ENCODE data around the gene CALHM1. TPM values are rescaled to one million over a fixed set of nuclear protein-coding genes. Genes with fewer than 3 reads are reported as not detected.

Gene CALHM1
- total RNA-seq, 4 donors from 2014 or later, result not detected

DNA sequence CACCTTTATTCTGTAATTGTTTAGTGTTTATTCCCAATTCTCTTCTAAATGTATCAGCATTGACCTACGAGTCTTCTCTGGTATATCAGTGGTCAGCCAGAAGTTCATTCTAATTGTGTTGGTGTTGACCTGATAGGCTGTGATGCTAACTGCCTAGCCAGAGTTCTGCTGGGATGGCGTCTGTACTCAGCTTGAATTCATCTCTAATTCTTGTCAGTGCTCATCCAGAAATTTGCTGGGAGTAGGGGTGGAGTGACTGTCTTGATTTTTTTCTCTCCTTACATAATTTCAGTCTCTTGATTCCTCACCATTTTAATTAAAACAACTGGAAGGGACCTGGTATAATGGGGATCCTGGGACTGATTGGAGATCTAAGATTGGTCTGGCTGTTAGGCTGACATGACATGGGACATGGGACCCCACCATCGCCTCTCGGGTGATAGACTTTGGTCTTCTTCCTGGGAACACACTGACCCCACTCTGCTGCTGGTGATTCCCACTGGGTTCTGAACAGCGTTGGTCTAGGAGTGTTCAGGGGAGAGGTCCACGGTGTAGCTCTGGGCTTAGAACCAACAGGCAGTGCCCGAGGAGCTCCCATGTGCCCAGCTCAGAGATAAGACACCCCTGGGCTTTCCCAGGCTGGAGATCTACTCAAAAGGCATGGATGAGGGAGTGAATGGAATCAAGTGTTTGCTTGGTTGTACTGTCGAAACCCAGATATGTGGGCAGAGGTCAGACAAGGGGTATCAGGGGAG is 38.6 kb upstream of the CALHM1 start:
- H3K27ac ChIP-seq, result no peak overlapping the region
- 79 to 81% methylated on average over 8 of the region's 8 CpGs for WGBS, 2 donors
- no peak for DNase-seq (ENCODE audit: low spot score in 2 of 2)

DNA sequence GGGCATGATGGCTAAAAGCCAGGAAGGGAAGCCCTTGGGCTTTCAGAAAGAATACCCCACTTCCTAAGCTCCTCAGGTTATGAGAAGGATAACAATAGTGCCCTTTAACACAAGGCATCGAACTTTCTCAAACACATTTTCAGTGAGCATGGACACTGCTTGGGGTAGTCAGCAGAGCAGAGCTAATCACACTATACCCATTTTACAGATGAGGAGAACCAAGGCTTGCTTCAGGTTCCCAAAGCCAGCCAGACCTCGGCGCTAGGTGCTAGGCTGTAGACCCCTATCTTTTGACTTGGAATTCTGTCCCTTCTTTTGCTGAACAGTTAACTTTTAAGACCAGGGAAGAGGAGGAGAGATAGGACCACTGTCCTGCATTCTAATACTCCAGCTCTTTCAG is 36.6 kb upstream of the CALHM1 start:
- Histone ChIP-seq H3K4me1 (peaks cover 0 to 30% (median 11%) of the 10 kb centered on the region in 4 donors), H3K27me3 (peaks cover 0 to 54% of the 10 kb centered on the region in 2 donors), H3K9me3 (no peaks in the 10 kb centered on the region), H3K36me3 (no peaks in the 10 kb centered on the region), H3K27ac (no peak overlapping the region), H3K4me3 (no peak overlapping the region)
- 79 to 84% methylated on average over 3 of the region's 3 CpGs for WGBS, 2 donors
- no peak for DNase-seq (ENCODE audit: low spot score in 2 of 2)
- TF ChIP-seq, protein P1, sequence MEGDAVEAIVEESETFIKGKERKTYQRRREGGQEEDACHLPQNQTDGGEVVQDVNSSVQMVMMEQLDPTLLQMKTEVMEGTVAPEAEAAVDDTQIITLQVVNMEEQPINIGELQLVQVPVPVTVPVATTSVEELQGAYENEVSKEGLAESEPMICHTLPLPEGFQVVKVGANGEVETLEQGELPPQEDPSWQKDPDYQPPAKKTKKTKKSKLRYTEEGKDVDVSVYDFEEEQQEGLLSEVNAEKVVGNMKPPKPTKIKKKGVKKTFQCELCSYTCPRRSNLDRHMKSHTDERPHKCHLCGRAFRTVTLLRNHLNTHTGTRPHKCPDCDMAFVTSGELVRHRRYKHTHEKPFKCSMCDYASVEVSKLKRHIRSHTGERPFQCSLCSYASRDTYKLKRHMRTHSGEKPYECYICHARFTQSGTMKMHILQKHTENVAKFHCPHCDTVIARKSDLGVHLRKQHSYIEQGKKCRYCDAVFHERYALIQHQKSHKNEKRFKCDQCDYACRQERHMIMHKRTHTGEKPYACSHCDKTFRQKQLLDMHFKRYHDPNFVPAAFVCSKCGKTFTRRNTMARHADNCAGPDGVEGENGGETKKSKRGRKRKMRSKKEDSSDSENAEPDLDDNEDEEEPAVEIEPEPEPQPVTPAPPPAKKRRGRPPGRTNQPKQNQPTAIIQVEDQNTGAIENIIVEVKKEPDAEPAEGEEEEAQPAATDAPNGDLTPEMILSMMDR (IDR thresholded peaks at IDR 0.05), result no peak
- TF ChIP-seq POLR2A (IDR thresholded peaks at IDR 0.05) (no peak), EP300 (IDR thresholded peaks at IDR 0.05) (no peak)

More for the DNA sequence above, 38.6 kb upstream of the CALHM1 start:
- no peak overlapping the region for H3K4me3 ChIP-seq
- H3K36me3 ChIP-seq, result no peaks in the 10 kb centered on the region
- TF ChIP-seq POLR2A (IDR thresholded peaks at IDR 0.05) (no peak), EP300 (IDR thresholded peaks at IDR 0.05) (no peak)
- H3K9me3 ChIP-seq, result no peaks in the 10 kb centered on the region
- peaks cover 0 to 53% of the 10 kb centered on the region in 2 donors for H3K27me3 ChIP-seq
- peaks cover 0 to 25% (median 11%) of the 10 kb centered on the region in 4 donors for H3K4me1 ChIP-seq

DNA sequence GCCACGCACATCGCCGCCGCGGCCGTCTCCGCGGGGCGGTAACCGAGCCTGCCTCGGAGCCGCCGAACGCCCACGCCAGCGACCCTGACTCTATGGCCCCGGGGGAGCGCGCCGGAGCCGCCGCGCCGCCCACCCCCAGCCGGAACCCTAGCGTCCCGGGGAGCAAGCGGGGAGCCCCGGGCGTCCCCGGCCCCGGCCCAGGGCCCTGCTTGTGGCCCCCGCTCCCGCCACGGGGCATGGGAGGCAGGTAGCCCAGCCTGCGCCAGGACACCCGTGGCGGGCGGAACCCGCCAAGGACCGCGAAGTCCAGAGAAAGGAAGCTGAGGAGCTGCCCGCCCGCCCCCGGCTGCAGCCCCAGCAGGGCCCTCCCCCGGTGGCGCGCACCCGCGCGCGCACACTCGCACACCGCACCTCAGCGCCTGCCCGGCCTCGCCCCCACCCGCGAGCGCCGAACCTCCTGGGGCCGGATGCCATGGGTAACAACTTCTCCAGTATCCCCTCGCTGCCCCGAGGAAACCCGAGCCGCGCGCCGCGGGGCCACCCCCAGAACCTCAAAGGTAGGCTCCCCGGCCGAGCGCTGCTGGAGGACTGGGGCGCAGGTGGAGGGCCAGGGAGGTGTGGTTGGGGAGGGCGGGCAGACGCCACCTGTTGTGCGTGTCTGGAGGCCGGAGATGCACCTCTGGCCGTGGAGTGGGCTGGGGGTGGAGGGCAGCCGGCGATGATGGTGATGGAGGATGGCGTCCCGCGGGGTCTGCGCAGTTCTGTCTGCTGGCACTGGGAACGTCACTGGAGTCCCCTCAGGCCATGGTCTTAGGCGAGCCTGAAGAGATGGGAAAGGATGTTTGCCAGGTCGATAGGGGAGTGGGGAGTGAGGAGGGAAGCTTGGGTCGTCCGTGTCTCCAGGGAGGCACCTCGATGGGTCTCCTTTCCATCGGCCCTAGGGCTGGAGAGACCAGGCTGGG is 35.5 kb upstream of the CALHM1 start:
- peaks cover 0 to 30% (median 11%) of the 10 kb centered on the region in 4 donors for H3K4me1 ChIP-seq
- DNase-seq (ENCODE audit: low spot score in 2 of 2), result no peak
- H3K27me3 ChIP-seq, result peaks cover 0 to 47% of the 10 kb centered on the region in 2 donors
- TF ChIP-seq POLR2A (IDR thresholded peaks at IDR 0.05), result no peak
- no peak overlapping the region for H3K27ac ChIP-seq
- 5% methylated on average over 13 to 47 of the region's 92 CpGs for WGBS, 2 donors
- H3K36me3 ChIP-seq, result no peaks in the 10 kb centered on the region
- no peaks in the 10 kb centered on the region for H3K9me3 ChIP-seq
- H3K4me3 ChIP-seq, result peak overlapping the region in 3 of 4 donors; percentile 25 to 54 (median 50)

DNA sequence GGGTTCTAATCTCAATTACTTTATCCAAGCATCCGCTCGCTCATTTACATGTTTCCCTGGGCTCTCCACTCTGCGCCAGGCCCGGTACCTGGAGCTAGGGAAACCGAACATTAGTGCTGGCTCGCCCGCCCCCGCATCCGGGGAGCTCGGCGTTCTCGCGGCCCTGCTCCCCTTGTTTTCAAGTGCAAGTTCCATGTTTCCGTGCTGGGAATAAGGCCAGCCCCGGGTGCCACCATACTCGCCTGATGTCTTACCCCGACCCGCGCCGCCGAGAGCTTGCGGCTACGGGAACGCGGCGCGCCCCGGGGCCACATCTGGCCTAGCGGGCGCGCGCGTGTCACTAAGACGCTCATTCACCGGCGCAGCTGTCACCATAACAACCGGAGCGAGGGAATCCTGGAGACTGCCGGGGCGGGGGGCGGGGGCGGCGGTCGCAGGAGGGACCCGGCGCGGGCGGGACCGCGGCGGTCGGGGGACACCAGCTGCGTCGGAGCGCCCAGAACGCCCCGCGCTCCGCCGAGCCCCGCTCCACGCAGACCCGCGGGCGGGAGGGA is 34.7 kb upstream of the CALHM1 start, which contains the start of gene NEURL1:
TSS of gene NEURL1 (plus strand) at position 344 of the 554 bp plus-strand sequence. CDS start 683 bp downstream, outside the sequence.
- H3K4me3 ChIP-seq, result peak within 1 kb of the TSS; percentile 25 to 54 (median 51)
- H3K4me1 ChIP-seq, result peaks cover 0 to 30% (median 11%) of the 10 kb centered on the region in 4 donors
- no peaks in the 10 kb centered on the region for H3K36me3 ChIP-seq
- H3K27me3 ChIP-seq, result peaks cover 0 to 42% of the 10 kb centered on the region in 2 donors
- no peak for DNase-seq (ENCODE audit: low spot score in 2 of 2)
- no peak within 1 kb of the TSS for H3K27ac ChIP-seq
- TF ChIP-seq, protein P1 (IDR thresholded peaks at IDR 0.05), result no peak
- TF ChIP-seq POLR2A (IDR thresholded peaks at IDR 0.05) (no peak), EP300 (IDR thresholded peaks at IDR 0.05) (no peak)
- no peaks in the 10 kb centered on the region for H3K9me3 ChIP-seq
- 3 to 5% methylated on average over 3 to 35 of the region's 65 CpGs for WGBS, 2 donors

DNA sequence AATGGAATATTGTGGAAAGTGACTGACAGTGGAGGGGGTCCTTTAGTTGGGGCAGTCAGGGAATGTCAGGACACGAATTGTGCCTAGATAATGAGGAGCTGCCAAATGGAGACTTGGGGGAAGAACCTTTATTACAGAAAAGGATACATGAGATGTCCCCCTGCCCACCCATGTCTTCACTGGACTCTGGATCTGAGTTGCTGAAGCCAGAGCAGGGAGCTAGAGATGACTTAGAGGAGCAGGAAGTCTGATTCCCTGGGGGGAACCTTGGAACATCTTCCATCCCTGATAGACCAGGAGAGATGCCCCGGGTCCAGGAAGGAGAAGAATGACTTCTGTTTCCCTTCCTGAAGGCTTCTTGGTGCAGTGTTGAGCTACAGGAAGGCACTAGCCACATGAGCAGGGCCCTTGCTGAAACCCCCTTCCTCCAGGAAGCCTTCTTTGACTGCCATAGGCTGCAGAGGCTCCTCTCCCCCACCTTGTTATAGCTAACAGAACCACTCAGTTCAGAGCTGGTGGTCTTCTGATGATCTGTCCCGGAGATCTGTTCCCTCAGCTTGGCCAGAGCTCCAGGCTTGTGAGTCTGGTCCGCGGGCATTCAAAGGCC is 34.1 kb upstream of the CALHM1 start:
- peak overlapping the region in 2 of 4 donors; percentile 52 to 54 for H3K4me3 ChIP-seq
- no peak for DNase-seq (ENCODE audit: low spot score in 2 of 2)
- H3K27ac ChIP-seq, result no peak overlapping the region
- H3K4me1 ChIP-seq, result peaks cover 0 to 30% (median 11%) of the 10 kb centered on the region in 4 donors
- no peaks in the 10 kb centered on the region for H3K9me3 ChIP-seq
- H3K36me3 ChIP-seq, result no peaks in the 10 kb centered on the region
- peaks cover 0 to 42% of the 10 kb centered on the region in 2 donors for H3K27me3 ChIP-seq
- WGBS, 2 donors, result 68 to 71% methylated on average over 2 to 5 of the region's 5 CpGs
- TF ChIP-seq EP300 (IDR thresholded peaks at IDR 0.05), result no peak
- TF ChIP-seq POLR2A (IDR thresholded peaks at IDR 0.05), result no peak
- TF ChIP-seq, protein P1 (IDR thresholded peaks at IDR 0.05), result no peak
